Amniotic stem cell (primary cell): ENCODE measurements around the gene LYPD4.
"Not testable (repeated sequence)": the region's sequence is repeated elsewhere in the genome, so short reads cannot be mapped to it uniquely, and the experiment has no call there.

Experiments
- DNase-seq: peaks from one replicate; lab custom pipeline; 2025; lab: John Stamatoyannopoulos, UW

The LYPD4 gene

GRCh38 chr19:41844601-41845000, at the start of gene LYPD4:
LYPD4 (minus strand) TSS chr19:41844683; CDS start chr19:41839285, 5,398 bp downstream.
- DNase-seq = no peak

DNA sequence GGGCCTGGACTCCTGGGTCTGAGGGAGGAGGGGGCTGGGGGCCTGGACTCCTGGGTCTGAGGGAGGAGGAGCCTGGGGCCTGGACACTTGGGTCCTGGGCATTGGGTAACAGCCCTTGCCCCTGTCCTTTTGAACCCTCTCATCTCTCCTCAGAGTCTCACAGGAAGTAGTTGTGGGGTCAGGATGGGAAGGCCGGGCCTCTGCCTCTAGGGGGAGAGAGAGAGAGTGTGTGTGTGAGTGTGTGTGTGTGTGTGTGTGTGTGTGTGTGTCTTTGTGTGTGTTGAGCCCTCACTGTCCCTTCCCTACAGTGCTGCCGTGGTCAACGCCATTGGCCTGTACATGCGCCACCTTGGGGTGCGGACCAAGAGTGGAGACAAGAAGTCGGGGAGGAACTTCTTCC, 49.4 kb upstream of the LYPD4 start:
- no peak for DNase-seq

DNA sequence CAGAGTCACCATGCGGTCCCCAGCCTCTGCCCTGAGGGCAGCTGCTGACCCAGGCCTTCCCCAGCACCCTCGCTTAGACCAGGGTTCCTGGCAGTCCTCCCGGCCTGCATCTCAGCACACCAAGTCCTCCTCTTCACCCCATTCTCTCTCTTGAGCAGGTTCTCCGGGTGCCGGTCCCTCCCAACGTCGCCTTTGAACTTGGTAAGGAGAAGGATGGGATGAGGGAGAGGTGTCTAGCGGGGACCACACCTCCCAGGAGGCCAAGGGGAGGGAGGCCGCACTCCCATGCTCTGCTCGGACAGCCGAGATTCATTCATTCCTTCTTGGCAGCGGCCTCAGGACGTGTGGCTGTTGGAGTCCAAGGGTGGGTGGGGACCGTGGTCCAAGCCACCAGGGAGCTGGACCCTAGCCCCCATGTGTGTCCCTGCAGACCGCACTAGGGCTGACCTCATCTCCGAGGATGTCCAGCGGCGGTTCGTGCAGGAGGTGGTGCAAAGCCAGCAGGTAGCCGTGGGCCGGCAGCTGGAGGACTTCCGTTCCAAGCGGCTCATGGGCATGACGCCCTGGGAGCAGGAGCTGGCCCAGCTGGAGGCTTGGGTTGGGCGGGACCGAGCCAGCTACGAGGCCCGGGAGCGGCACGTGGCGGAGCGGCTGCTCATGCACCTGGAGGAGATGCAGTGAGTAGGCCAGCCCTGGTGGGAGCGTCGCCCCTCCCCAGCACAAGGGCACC, 47.9 kb upstream of the LYPD4 start:
- DNase-seq = no peak

GRCh38 chr19:41890936-41891335, 46.5 kb upstream of the LYPD4 start:
- DNase-seq = no peak

DNA sequence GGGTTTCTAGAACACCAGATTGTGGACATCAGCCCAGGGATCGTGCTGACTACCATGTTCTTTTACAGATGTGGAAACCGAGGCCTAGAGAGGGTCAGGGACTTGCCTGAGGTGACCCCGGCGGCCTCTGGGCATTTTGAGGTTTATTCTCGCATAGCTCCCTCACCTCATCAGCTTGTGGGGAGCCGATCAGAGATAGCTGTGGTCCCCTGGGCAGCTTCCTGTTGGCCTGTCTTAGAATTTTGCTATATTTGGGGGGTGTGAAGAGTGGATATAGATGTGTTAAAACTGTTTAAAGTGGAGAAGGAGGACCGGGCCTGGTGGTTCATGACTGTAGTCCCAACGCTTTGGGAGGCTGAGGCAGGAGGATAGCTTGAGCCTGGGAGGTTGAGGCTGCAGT, 45.4 kb upstream of the LYPD4 start:
- DNase-seq = no peak

GRCh38 chr19:41888926-41889325, 44.4 kb upstream of the LYPD4 start:
- no peak for DNase-seq

DNA sequence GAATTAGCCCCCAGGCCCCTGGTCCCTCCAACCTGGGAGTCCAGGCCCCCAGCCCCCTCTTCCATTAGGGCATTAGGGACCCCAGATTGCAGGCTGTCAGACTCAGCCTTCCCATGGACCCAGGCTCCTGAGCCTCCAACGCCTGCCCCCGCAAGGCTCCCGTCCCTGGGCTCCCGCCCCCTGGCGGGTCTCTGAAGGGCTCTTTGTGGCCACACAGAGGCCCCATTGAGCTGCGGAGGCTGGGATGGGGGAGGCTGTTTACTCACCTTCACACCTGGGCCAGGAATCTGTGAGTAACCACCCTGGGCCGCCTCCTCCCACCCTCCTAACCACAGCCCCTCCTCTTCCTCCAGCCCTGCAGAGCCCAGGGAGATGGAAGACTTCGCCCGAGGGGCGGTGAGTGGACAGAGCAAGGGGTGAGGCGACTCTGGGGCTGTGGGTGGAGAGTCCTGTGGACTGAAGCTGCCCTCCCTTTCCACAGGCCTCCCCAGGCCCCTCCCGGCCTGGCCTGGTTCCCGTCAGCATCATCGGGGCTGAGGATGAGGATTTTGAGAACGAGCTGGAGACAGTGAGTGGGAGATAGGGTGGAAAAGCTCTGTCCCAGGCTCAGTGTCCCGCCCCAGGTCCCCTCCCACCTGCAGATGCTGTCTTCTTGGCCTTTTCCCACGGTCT, 43.4 kb upstream of the LYPD4 start:
- no peak for DNase-seq

DNA sequence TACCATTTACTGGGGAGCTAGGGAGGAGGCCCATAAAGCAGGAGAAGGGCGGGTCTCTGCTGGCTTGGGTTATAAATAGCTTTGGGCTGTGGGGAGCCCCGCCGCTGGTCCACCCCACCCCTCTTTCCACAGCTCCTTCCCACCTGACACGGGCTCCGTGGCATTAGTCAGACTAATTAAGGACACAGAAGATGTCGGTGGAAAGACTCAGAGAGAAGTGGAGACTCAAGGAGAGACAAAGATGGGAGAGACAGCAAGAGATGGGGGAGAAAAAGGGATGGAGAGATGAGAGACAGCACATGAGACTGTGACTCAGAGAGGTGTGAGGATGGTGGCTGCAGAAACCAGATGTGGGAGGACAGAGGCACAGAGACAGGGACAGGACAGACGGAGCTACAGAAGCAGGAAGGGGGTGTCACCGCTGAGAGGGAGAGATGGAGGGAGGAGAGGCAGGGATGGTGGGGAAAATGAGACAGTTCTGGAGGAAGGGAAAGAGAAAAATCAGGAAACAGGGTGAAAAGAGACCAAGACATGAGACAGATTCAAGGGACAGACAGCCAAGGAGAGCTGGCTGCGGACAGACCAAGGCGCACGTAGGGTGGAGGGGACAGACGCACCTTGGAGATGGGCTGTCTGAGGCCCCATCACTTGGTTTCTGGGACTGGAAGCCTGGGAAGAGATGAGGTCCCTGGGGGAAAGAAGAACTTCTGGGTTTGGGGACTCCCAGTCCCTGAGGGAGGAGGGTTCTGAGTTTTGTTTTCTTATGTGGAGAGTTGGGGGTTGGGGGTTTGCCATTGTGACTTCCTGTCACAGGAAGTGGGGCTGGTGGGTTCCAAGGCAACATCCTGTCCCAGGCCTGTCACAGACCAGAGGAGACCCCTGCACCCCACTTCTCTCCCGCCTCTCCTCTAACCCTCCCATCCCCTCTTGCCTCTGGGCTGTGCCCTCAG, 42.6 kb upstream of the LYPD4 start:
- DNase-seq = no peak

GRCh38 chr19:41883821-41884733, 39.6 kb upstream of the LYPD4 start:
- peak; percentile 94 for DNase-seq

- DNase-seq = no peak
These were observed 39.0 kb upstream of the LYPD4 start for GRCh38 chr19:41883463-41883820.

DNA sequence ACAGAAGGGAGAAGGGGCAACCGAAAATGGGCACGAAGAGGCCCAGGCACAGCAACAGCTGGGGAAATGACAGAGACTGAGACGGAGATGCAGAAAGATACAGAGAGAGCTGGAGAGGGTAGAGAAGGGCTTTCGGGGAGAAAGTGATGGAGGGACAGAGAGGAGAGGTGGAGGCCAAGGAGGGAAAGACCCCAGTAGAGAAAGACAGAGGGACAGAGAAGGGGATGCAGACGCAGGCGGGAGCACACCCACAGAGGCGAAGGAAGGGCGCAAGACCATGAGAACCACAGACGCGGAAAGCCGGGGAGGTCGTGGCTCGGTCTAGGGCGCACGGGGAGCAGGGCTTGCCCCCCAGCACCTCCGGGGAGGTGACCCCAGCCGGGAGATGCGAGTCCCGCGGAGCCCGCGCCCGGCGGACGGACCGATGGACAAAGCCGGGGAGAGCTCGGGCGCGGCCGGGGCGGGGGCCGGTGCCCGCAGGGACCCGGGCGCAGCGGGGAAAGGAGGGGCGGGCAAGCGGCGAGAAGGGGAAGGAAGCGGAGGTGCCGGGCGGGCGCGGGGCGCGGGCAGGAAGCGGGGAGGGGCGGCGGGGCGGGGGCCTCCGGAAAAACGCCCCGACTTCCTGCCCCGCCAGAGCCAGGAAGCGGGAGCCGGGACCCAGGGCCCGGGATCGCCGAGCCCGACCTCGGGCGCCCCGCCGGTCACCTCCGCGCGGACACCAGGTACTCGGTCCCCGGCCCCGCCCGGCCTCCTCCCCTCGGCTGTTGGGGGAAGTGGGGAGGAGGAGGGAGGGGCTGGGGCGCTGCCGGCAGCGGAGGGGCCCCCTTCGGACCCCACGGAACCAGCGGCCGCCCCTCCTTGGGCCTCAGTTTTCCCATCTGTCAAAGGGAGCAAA, 38.3 kb upstream of the LYPD4 start, which contains the start of gene ARHGEF1:
TSS of gene ARHGEF1 (plus strand) at position 617 of the 895 bp plus-strand sequence. CDS start 4,899 bp downstream, outside the sequence.
- DNase-seq = no peak

GRCh38 chr19:41880329-41880708, 35.8 kb upstream of the LYPD4 start:
- DNase-seq = no peak

- DNase-seq = no peak
These were observed 35.3 kb upstream of the LYPD4 start for GRCh38 chr19:41879670-41880328.

DNA sequence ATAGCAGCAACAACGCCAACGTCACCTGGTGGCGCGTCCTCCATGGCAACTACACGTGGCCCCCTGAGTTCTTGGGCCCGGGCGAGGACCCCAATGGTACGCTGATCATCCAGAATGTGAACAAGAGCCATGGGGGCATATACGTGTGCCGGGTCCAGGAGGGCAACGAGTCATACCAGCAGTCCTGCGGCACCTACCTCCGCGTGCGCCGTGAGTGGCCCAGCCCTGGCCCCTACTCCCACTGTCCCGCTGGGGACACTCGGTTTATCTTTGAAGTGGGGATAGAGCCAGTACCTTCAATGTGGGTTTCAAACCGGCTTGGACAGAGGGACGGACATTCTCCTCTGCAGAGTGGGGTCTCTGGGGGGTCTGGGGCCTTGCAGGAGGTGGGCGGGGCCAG, 34.6 kb upstream of the LYPD4 start:
- DNase-seq = no peak

DNA sequence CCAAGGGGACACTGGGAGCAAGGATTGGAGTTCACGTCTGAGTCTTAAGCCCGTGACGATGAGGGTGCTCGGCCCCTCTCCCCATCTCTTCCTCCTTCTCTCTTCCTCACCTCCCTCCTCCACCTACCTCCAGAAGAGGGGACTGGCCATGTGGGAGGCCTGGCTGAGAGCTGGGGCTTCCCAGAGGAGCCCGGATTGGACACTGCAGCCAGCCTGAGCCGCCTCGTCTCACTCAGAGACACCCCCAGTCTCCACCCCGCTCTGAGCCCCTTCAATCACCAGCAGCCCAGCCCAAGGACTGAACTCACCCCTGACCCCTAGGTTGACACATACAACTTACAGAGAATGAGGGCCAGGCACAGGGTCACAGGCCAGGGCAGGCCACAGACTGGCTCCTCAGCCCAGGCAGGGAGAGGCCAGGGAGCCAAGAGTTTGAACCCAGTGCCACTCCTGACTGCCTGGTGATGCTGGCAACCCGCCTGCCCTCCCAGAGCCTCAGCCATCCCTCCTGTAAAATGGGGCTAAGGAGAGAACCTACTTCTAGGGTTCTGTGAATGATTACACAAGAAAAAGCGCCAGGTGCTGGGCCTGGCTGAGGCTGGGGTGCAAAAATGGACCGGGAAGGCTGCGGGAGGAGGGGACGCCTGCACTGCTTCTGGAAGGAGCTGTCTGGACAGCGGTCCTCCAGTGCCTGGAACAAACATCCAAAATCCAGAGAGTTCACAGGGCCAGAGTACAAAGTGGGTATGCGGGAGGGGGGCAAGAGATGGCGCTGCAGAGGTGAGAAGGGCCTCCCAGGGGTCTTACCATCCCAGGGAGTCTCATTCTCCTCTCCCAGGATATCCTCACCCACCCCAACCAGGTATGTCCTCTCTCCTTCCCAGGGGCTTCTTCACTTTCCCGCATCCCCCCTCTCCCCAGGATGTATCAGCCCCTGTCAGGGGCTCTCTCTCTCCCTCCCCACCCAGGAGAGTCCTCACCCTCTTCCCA, 33.7 kb upstream of the LYPD4 start:
- DNase-seq = no peak

GRCh38 chr19:41876847-41877832, 32.7 kb upstream of the LYPD4 start, which contains the start of gene CD79A:
CD79A (plus strand) TSS chr19:41877279; CDS start chr19:41877305, 26 bp downstream.
- no peak for DNase-seq

GRCh38 chr19:41875973-41876372, 31.5 kb upstream of the LYPD4 start:
- DNase-seq = not testable (repeated sequence)
